H1 (cell line): ENCODE data around the gene BRIP1. TPM values are rescaled to one million over a fixed set of nuclear protein-coding genes. Genes with fewer than 3 reads are reported as not detected.

Experiments
- CTCF ChIA-PET: fragments of 300-600 bp; sonication (Branson Sonifier 250); formaldehyde crosslinking; loops from one replicate; lab custom pipeline; 2021; ENCODE audit not compliant: partially characterized antibody; lab: Charles Lee
- POLR2A ChIA-PET: fragments of 300-600 bp; sonication (Branson Sonifier 250); formaldehyde crosslinking; loops from one replicate; lab custom pipeline; 2021; ENCODE audit warnings: inconsistent platforms; ENCODE audit not compliant: partially characterized antibody; lab: Charles Lee
- DNase-seq, 2 experiments: peaks; one replicate each; pipeline versions ENCODE4 v3.0.0 to v3.0.0-alpha.2; 2010 to 2022; ENCODE audit warnings: low spot score in 2 of 2, low read depth in 1 of 2, mixed read lengths in 1 of 2
- FAIRE-seq: peaks from 2 replicates; lab custom pipeline; 2011; peaks lifted over from hg19 to GRCh38; lab: Jason Lieb, UNC
- H2AFZ ChIP-seq: 2 replicates; pipeline ENCODE4 v1.8.1; 2012; ENCODE audit warnings: low read length, inconsistent platforms
- H2AK5ac ChIP-seq: 2 replicates; pipeline ENCODE4 v1.6.1; 2013; ENCODE audit warnings: low read depth, low read length
- H2BK120ac ChIP-seq: replicated peaks from 2 replicates; pipeline ENCODE3; 2013; ENCODE audit warnings: low read depth, low read length, inconsistent platforms
- H2BK12ac ChIP-seq: 2 replicates; pipeline ENCODE4 v1.6.1; 2013; ENCODE audit warnings: low read depth, low read length
- H2BK15ac ChIP-seq: 2 replicates; pipeline ENCODE4 v1.6.1; 2013; ENCODE audit warnings: low read length
- H2BK20ac ChIP-seq: 2 replicates; pipeline ENCODE4 v1.6.1; 2013; ENCODE audit warnings: low read length
- H2BK5ac ChIP-seq: 2 replicates; pipeline ENCODE4 v1.6.1; 2013; ENCODE audit warnings: low read depth, low read length
- H3K14ac ChIP-seq: 2 replicates; pipeline ENCODE4 v1.6.1; 2013; ENCODE audit warnings: inconsistent platforms; ENCODE audit not compliant: insufficient read length
- H3K18ac ChIP-seq: 2 replicates; pipeline ENCODE4 v1.6.1; 2013; ENCODE audit warnings: low read length; ENCODE audit errors: extremely low read depth
- H3K23ac ChIP-seq: 2 replicates; pipeline ENCODE4 v1.6.1; 2013; ENCODE audit warnings: inconsistent platforms; ENCODE audit not compliant: insufficient read length
- H3K23me2 ChIP-seq: 2 replicates; pipeline ENCODE4 v1.6.1; 2013; ENCODE audit warnings: low read depth, low read length
- H3K27ac ChIP-seq: 2 replicates; pipeline ENCODE4 v1.6.1; 2011; ENCODE audit warnings: low read depth, low read length, inconsistent platforms
- H3K27me3 ChIP-seq, 4 experiments: replicated peaks in 1 of 4; 1 replicate in 1 of 4; 2 replicates in 3 of 4; pipeline versions ENCODE4 v1.6.1 to v1.8.1; 2011 to 2013; ENCODE audit warnings: low read length in 3 of 4, mild to moderate bottlenecking in 3 of 4, inconsistent platforms in 2 of 4, mixed read lengths in 2 of 4, moderate library complexity in 1 of 4; ENCODE audit not compliant: control insufficient read depth in 3 of 4, insufficient read depth in 3 of 4; ENCODE audit errors: extremely low read depth in 1 of 4
- H3K36me3 ChIP-seq, 4 experiments: 2 replicates each; pipeline versions ENCODE4 v1.6.1 to v1.8.1; 2011 to 2013; ENCODE audit warnings: mild to moderate bottlenecking in 4 of 4, low read length in 3 of 4, moderate library complexity in 2 of 4, control low read depth in 1 of 4, inconsistent platforms in 1 of 4; ENCODE audit not compliant: insufficient read depth in 4 of 4, control insufficient read depth in 2 of 4
- H3K4ac ChIP-seq: replicated peaks from 2 replicates; pipeline ENCODE3; 2013; ENCODE audit warnings: low read length, low read depth, mixed read lengths, inconsistent platforms; ENCODE audit not compliant: insufficient read length
- H3K4me1 ChIP-seq, 4 experiments: replicated peaks in 1 of 4; 1 replicate in 1 of 4; 2 replicates in 3 of 4; pipeline versions ENCODE4 v1.6.1 to v1.8.1; 2011 to 2013; ENCODE audit warnings: low read length in 3 of 4, inconsistent platforms in 2 of 4, mixed read lengths in 1 of 4; ENCODE audit not compliant: insufficient read depth in 4 of 4, control insufficient read depth in 3 of 4
- H3K4me2 ChIP-seq, 2 experiments: 2 replicates each; pipeline versions ENCODE4 v1.6.1 to v1.8.1; 2011 to 2013; ENCODE audit warnings: low read depth in 2 of 2, low read length in 2 of 2, control low read depth in 1 of 2, inconsistent platforms in 1 of 2, mild to moderate bottlenecking in 1 of 2; ENCODE audit not compliant: insufficient read depth in 1 of 2
- H3K4me3 ChIP-seq, 4 experiments: fragments of 200-600, 300-600 bp in 1 of 4; sonication (generic), shearing (Covaris generic), sonication (Bioruptor Twin) in 1 of 4; 2 replicates each; pipeline versions ENCODE4 v1.5.1 to v1.8.1; 2011 to 2016; ENCODE audit warnings: low read length in 4 of 4, low read depth in 3 of 4, control low read depth in 2 of 4, inconsistent platforms in 2 of 4, mild to moderate bottlenecking in 2 of 4, mixed read lengths in 1 of 4, moderate library complexity in 1 of 4; ENCODE audit not compliant: insufficient read depth in 2 of 4; ENCODE audit errors: extremely low read depth in 1 of 4
- H3K56ac ChIP-seq: replicated peaks from 2 replicates; pipeline ENCODE3; 2013; ENCODE audit warnings: low read depth, mild to moderate bottlenecking, mixed read lengths, low read length, inconsistent platforms; ENCODE audit not compliant: insufficient read length
- H3K79me1 ChIP-seq: 2 replicates; pipeline ENCODE4 v1.6.1; 2013; ENCODE audit warnings: low read depth, low read length, control low read depth
- H3K79me2 ChIP-seq, 2 experiments: 2 replicates each; pipeline versions ENCODE4 v1.6.1 to v1.8.1; 2012 to 2013; ENCODE audit warnings: low read length in 2 of 2, mild to moderate bottlenecking in 2 of 2, inconsistent platforms in 1 of 2; ENCODE audit not compliant: insufficient read depth in 2 of 2, control insufficient read depth in 1 of 2
- H3K9ac ChIP-seq, 4 experiments: replicated peaks in 1 of 4; 1 replicate in 1 of 4; 2 replicates in 3 of 4; pipeline versions ENCODE4 v1.6.1 to v1.8.1; 2011 to 2013; ENCODE audit warnings: low read depth in 3 of 4, low read length in 3 of 4, control low read depth in 2 of 4, mild to moderate bottlenecking in 2 of 4, moderate library complexity in 2 of 4, inconsistent platforms in 1 of 4; ENCODE audit errors: extremely low read depth in 1 of 4
- H3K9me3 ChIP-seq, 2 experiments: 2 replicates each; pipeline versions ENCODE4 v1.6.1 to v1.8.1; 2012 to 2013; ENCODE audit warnings: mild to moderate bottlenecking in 2 of 2, moderate library complexity in 2 of 2, control low read depth in 1 of 2, inconsistent platforms in 1 of 2, low read depth in 1 of 2, low read length in 1 of 2, mixed read lengths in 1 of 2; ENCODE audit not compliant: insufficient read depth in 2 of 2
- H4K20me1 ChIP-seq, 2 experiments: replicated peaks in 1 of 2; 2 replicates each; pipeline versions ENCODE3 to v1.8.1; 2011 to 2013; ENCODE audit warnings: inconsistent platforms in 2 of 2, low read length in 2 of 2, mild to moderate bottlenecking in 1 of 2; ENCODE audit not compliant: insufficient read depth in 2 of 2, control insufficient read depth in 1 of 2
- H4K5ac ChIP-seq: 2 replicates; pipeline ENCODE4 v1.6.1; 2013; ENCODE audit warnings: low read length, low read depth, mixed read lengths, inconsistent platforms; ENCODE audit not compliant: insufficient read length
- H4K8ac ChIP-seq: 2 replicates; pipeline ENCODE4 v1.8.0; 2013; ENCODE audit warnings: mild to moderate bottlenecking, moderate library complexity, low read length, inconsistent platforms; ENCODE audit not compliant: insufficient read depth; ENCODE audit errors: extremely low read depth
- H4K91ac ChIP-seq: replicated peaks from 2 replicates; pipeline ENCODE3; 2013; ENCODE audit warnings: low read length, mixed read lengths, inconsistent platforms; ENCODE audit not compliant: insufficient read length
- ASH2L ChIP-seq: fragments of 200-600, 300-600 bp; sonication (generic); IDR thresholded peaks from one replicate; pipeline ENCODE4 v1.7.1; 2017; ENCODE audit warnings: low read length
- FOSL1 ChIP-seq: IDR thresholded peaks from 2 replicates; pipeline ENCODE4 v1.6.1; 2011; ENCODE audit warnings: mild to moderate bottlenecking, low read depth, low read length, moderate library complexity; ENCODE audit not compliant: insufficient read depth
- GTF2F1 ChIP-seq: IDR thresholded peaks from 2 replicates; pipeline ENCODE4 v1.6.1; 2012; ENCODE audit warnings: low read depth, low read length, improper control_type of control experiment, borderline replicate concordance
- HDAC6 ChIP-seq: IDR thresholded peaks from one replicate; pipeline ENCODE4 v1.7.1; 2012; ENCODE audit warnings: low read depth, mild to moderate bottlenecking, inconsistent platforms, low read length, moderate library complexity
- JUND ChIP-seq: IDR thresholded peaks from 2 replicates; pipeline ENCODE4 v1.6.1; 2011; ENCODE audit warnings: mild to moderate bottlenecking, improper control_type of control experiment, low read length
- NANOG ChIP-seq: IDR thresholded peaks from 2 replicates; pipeline ENCODE4 v1.6.1; 2011; ENCODE audit warnings: low read length, low read depth, mild to moderate bottlenecking, inconsistent platforms; ENCODE audit not compliant: insufficient read depth, poor library complexity, severe bottlenecking
- NRF1 ChIP-seq: IDR thresholded peaks from 2 replicates; pipeline ENCODE4 v1.6.1; 2011; ENCODE audit warnings: mild to moderate bottlenecking, low read depth, low read length, improper control_type of control experiment
- PHF8 ChIP-seq: fragments of 200-600 bp; sonication (generic); conservative IDR thresholded peaks from 2 replicates; pipeline ENCODE4 v1.7.1; 2012; ENCODE audit warnings: low read depth, mild to moderate bottlenecking, inconsistent platforms, low read length, moderate library complexity
- POLR2A ChIP-seq, 2 experiments: IDR thresholded peaks; 1 replicate in 1 of 2; 2 replicates in 1 of 2; pipeline ENCODE4 v1.6.1; 2011; ENCODE audit warnings: low read depth in 2 of 2, low read length in 2 of 2, mild to moderate bottlenecking in 2 of 2; ENCODE audit errors: control extremely low read depth in 1 of 2
- SAP30 ChIP-seq: fragments of 300-600 bp; sonication (generic); IDR thresholded peaks from 2 replicates; pipeline ENCODE4 v1.7.1; 2012; ENCODE audit warnings: low read length, moderate library complexity, mild to moderate bottlenecking, inconsistent platforms; ENCODE audit not compliant: insufficient read depth, insufficient replicate concordance
- SIX5 ChIP-seq: IDR thresholded peaks from 2 replicates; pipeline ENCODE4 v1.6.1; 2011; ENCODE audit warnings: mild to moderate bottlenecking, low read depth, low read length
- SP4 ChIP-seq: IDR thresholded peaks from 2 replicates; pipeline ENCODE4 v1.6.1; 2012; ENCODE audit warnings: low read length, inconsistent platforms
- SUZ12 ChIP-seq: fragments of 200-600 bp; sonication (generic); IDR thresholded peaks from 2 replicates; pipeline ENCODE4 v1.6.1; 2012; ENCODE audit warnings: mild to moderate bottlenecking, inconsistent platforms, low read length, moderate library complexity, mixed read lengths
- TBP ChIP-seq: IDR thresholded peaks from 2 replicates; pipeline ENCODE4 v1.6.1; 2011; ENCODE audit warnings: low read depth, low read length, improper control_type of control experiment
- WGBS, 2 experiments: shearing (Covaris generic) in 1 of 2; methylation state at CpG; one replicate each; pipeline versions ENCODE4 v1.1.6 to v1.1.7; 2013 to 2015; ENCODE audit warnings: low lambda C conversion rate in 2 of 2, mixed read lengths in 2 of 2, inconsistent platforms in 1 of 2, low coverage in 1 of 2, missing lambda C conversion rate in 1 of 2; ENCODE audit not compliant: insufficient replicate concordance in 2 of 2, insufficient coverage in 1 of 2, insufficient read length in 1 of 2; ENCODE audit errors: extremely low coverage in 1 of 2, missing lambda C conversion rate in 1 of 2; 5-methylcytosine and 5-hydroxymethylcytosine counted together
- polyA plus RNA-seq, 7 experiments: library from polyadenylated mRNA; depleted of rRNA in 3 of 7; stranded (reverse) in 5 of 7; unstranded in 2 of 7; fragments of >200 nt in 5 of 7; fragments of 200-250 nt in 2 of 7; gene quantifications; 1 replicate in 5 of 7; 2 replicates in 1 of 7; 4 replicates in 1 of 7; pipeline versions ENCODE4 v1.2.1 to v1.2.3, GENCODE V29; 2011 to 2013; ENCODE audit warnings: missing spikeins in 2 of 7, mixed read lengths in 2 of 7
- total RNA-seq: library from RNA; stranded (reverse); fragmentation: NEBNext Ultra II Directional; extraction: Animal tissue kit (Norgen Biotek cat#: 25700); gene quantifications from 2 replicates; pipeline ENCODE4 v1.2.1, GENCODE V29; 2021

The BRIP1 gene
- total and polyA plus RNA-seq, 2 of the 8 experiments (the other 6 are each of a cell fraction or from before 2014, with no cell fraction given): 5.8 to 19.2 TPM

DNA sequence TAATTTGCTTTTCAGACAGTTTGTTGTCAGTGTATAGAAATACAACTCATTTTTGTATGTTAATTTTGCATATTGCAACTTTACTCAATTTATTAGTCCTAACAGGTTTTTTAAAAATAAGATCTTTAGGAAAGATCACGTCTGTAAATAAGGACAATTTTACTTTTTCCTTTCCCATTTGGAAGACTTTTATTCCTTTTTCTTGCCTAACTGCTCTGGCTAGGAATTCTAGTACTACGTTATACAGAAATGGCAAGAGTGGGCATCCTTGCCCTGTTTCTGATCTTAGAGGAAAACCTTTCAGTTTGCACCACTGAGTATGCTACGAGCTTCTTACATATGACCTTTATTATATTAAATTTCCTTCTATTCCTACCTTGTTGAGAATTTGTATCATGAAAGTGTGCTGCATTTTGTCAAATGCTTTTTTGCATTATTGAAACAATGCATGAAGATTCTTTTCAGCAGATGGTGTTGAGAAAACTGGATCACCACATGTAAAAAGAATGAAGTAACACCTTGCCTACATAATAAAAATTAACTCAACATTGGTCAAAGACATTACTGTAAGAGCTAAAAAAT, 113.4 kb downstream of the BRIP1 start:
- Histone ChIP-seq H2AFZ (no peak overlapping the region), H3K4me3 (no peak overlapping the region), H3K9ac (no peak overlapping the region), H3K14ac (no peak overlapping the region), H3K23me2 (no peaks in the 10 kb centered on the region), H3K27ac (no peak overlapping the region), H3K4me1 (no peaks in the 10 kb centered on the region), H4K8ac (no peak overlapping the region), H3K79me2 (no peaks in the 10 kb centered on the region), H3K79me1 (no peaks in the 10 kb centered on the region), H4K20me1 (peaks cover 0 to 2% of the 10 kb centered on the region in 2 experiments), H3K4ac (no peak overlapping the region), H3K36me3 (peaks cover 0 to 19% (median 3%) of the 10 kb centered on the region in 4 experiments; a peak in 3 of 8 replicates), H3K18ac (no peak overlapping the region), H2BK20ac (no peak overlapping the region), H3K9me3 (peaks cover 6 to 10% of the 10 kb centered on the region in 2 experiments; a peak in 2 of 4 replicates), H4K5ac (no peak overlapping the region), H2BK12ac (no peak overlapping the region), H2BK15ac (no peak overlapping the region), H3K27me3 (no peaks in the 10 kb centered on the region), H3K23ac (no peak overlapping the region), H3K56ac (no peak overlapping the region), H4K91ac (no peak overlapping the region), H2BK5ac (no peak overlapping the region), H2AK5ac (no peak overlapping the region), H3K4me2 (no peak overlapping the region), H2BK120ac (no peak overlapping the region)
- CTCF ChIA-PET: no interaction called here
- DNase-seq (no peak), FAIRE-seq (no peak)
- POLR2A ChIA-PET: no interaction called here
- WGBS, 2 experiments: 91% methylated on average over 3 of the region's 3 CpGs; no CpG with 5 or more reads in 1 of the 2 experiments
- TF ChIP-seq HDAC6 (no peak), GTF2F1 (no peak), FOSL1 (no peak), JUND (no peak), SAP30 (no peak), SUZ12 (no peak), NRF1 (no peak), NANOG (no peak), POLR2A (IDR thresholded peaks at IDR 0.05; ENCODE audit: control extremely low read depth in 1 of 2, low read depth in 2 of 2, low read length in 2 of 2) (no peak), SIX5 (no peak), PHF8 (no peak), ASH2L (no peak), SP4 (no peak), TBP (no peak)
